Rectal smooth muscle tissue (tissue), 1 donor: ENCODE results near the gene IL17RE.
"Not testable (repeated sequence)": the region's sequence is repeated elsewhere in the genome, so short reads cannot be mapped to it uniquely, and the experiment has no call there.

Experiments used
- H3K27ac ChIP-seq: one replicate; pipeline ENCODE4 v1.7.0; 2013; ENCODE audit warnings: low read depth, low read length, inconsistent platforms
- H3K27me3 ChIP-seq: one replicate; pipeline ENCODE4 v1.7.0; 2013; ENCODE audit warnings: low read length; ENCODE audit not compliant: control insufficient read depth, insufficient read depth
- H3K36me3 ChIP-seq: one replicate; pipeline ENCODE4 v1.7.0; 2013; ENCODE audit warnings: low read length; ENCODE audit not compliant: control insufficient read depth, insufficient read depth
- H3K4me1 ChIP-seq: one replicate; pipeline ENCODE4 v1.7.0; 2013; ENCODE audit warnings: low read length; ENCODE audit not compliant: control insufficient read depth, insufficient read depth
- H3K4me3 ChIP-seq: one replicate; pipeline ENCODE4 v1.7.0; 2013; ENCODE audit warnings: low read length
- H3K9ac ChIP-seq: one replicate; pipeline ENCODE4 v1.7.0; 2013; ENCODE audit warnings: low read length

IL17RE gene, protein sequence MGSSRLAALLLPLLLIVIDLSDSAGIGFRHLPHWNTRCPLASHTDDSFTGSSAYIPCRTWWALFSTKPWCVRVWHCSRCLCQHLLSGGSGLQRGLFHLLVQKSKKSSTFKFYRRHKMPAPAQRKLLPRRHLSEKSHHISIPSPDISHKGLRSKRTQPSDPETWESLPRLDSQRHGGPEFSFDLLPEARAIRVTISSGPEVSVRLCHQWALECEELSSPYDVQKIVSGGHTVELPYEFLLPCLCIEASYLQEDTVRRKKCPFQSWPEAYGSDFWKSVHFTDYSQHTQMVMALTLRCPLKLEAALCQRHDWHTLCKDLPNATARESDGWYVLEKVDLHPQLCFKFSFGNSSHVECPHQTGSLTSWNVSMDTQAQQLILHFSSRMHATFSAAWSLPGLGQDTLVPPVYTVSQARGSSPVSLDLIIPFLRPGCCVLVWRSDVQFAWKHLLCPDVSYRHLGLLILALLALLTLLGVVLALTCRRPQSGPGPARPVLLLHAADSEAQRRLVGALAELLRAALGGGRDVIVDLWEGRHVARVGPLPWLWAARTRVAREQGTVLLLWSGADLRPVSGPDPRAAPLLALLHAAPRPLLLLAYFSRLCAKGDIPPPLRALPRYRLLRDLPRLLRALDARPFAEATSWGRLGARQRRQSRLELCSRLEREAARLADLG

DNA sequence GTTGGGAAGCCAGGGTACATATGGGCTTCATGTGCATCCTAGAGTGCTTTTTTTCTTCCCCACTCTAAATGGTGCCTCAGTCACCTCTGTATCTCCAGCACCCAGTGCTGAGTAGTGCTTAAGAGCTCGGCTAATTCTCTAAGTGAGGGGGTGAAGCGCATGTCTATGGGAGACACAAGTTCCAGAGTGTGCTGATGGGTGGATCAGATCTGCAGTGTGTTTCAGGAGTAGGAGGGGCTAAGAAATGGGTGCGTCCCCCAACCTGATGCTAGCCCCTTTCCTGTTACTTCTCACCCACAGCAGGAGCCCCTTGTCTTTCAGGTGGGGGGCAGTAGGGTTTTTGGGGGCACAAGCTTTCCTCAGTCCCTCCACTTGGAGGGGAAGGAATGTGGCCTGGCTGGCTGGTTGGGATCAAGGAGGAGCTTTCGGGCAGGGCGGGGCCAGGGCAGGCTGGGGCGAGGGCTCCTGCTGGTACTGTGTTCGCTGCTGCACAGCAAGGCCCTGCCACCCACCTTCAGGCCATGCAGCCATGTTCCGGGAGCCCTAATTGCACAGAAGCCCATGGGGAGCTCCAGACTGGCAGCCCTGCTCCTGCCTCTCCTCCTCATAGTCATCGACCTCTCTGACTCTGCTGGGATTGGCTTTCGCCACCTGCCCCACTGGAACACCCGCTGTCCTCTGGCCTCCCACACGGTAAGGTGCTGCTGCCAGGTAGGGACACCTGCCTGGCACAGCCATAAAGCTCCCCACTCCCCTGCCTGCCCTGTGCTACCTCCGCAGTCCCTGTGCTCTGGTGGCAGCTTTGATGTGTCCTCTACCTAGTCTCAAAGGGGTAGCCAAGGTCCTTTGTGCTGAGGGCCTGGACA is at the start of gene IL17RE:
TSS of gene IL17RE (plus strand) at position 477 of the 866 bp plus-strand sequence. CDS start at position 562, 85 bp downstream.
- Histone ChIP-seq H3K9ac (peak within 1 kb of the TSS; percentile 2), H3K27me3 (no peaks in the 10 kb centered on the region), H3K4me1 (no peaks in the 10 kb centered on the region), H3K27ac (no peak within 1 kb of the TSS), H3K36me3 (peaks cover 3% of the 10 kb centered on the region), H3K4me3 (peak within 1 kb of the TSS; percentile 49)

GRCh38 chr3:9854291-9854940 is 48.2 kb upstream of the IL17RE start:
- H3K27ac ChIP-seq, H3K4me1 ChIP-seq, H3K36me3 ChIP-seq, H3K4me3 ChIP-seq, H3K9ac ChIP-seq, H3K27me3 ChIP-seq: not testable (repeated sequence)

GRCh38 chr3:9855594-9855993 is 47.1 kb upstream of the IL17RE start:
- Histone ChIP-seq H3K4me1 (no peaks in the 10 kb centered on the region), H3K4me3 (no peak overlapping the region)

GRCh38 chr3:9859530-9860025 is 43.1 kb upstream of the IL17RE start:
- H3K4me3 ChIP-seq = no peak overlapping the region
- H3K4me1 ChIP-seq = peaks cover 6% of the 10 kb centered on the region
- no peak overlapping the region for H3K27ac ChIP-seq
- H3K9ac ChIP-seq = no peak overlapping the region
- H3K27me3 ChIP-seq = no peaks in the 10 kb centered on the region
- no peaks in the 10 kb centered on the region for H3K36me3 ChIP-seq

More at GRCh38 chr3:9855594-9855993, 47.1 kb upstream of the IL17RE start:
- H3K27me3 ChIP-seq = no peaks in the 10 kb centered on the region
- H3K9ac ChIP-seq = no peak overlapping the region
- no peaks in the 10 kb centered on the region for H3K36me3 ChIP-seq
- H3K27ac ChIP-seq = no peak overlapping the region

DNA sequence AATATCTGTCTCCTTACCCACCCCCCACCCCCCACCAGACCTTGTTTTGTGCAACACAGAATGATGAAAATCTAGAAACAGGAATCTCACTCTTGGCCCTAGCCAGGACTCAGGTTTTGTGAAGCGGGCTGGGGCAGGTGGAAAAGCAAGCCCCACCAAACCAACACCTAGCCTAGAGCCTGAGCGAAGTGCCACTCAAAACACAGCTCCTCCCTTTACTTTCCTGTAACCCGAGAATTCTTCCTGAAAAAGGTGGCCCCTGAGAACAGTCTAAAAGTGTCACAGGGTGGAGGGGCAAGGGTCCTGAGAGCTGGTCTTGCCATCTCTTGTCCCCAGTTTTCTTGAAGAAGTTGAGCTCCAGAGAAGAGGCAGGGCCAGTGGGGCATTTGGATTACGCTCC is 41.4 kb upstream of the IL17RE start:
- H3K4me3 ChIP-seq = no peak overlapping the region
- H3K4me1 ChIP-seq = peaks cover 16% of the 10 kb centered on the region
- no peak overlapping the region for H3K27ac ChIP-seq
- no peaks in the 10 kb centered on the region for H3K27me3 ChIP-seq
- H3K36me3 ChIP-seq = no peaks in the 10 kb centered on the region
- H3K9ac ChIP-seq = no peak overlapping the region

DNA sequence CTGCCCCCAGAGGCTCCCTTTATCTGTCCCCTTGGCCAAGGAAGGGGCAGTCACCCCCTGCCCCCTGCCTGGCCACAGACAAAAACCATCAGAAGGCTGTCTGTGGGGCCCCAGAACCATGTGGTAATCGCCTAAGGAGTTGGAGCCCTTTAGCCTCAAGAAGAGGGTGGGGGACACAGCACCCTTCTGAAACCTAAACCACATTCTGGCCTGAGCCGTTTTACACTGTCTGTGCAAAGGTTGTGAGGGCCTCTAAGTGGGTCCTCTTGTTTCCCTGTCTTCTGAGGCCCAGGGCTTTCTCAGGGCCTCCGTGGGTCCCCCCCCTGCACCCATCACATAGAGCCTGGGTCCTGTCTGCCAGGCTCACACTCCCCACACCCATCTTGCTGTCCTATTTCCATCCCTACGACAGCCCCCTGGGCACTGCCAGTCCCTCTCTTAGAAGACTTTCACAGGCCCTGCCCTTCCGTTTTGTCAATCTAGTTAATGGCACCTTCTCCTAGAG is 41.0 kb upstream of the IL17RE start:
- H3K4me1 ChIP-seq = peaks cover 19% of the 10 kb centered on the region
- H3K27me3 ChIP-seq = no peaks in the 10 kb centered on the region
- peak overlapping the region; percentile 89 for H3K27ac ChIP-seq
- H3K36me3 ChIP-seq = no peaks in the 10 kb centered on the region
- no peak overlapping the region for H3K9ac ChIP-seq
- H3K4me3 ChIP-seq = no peak overlapping the region

DNA sequence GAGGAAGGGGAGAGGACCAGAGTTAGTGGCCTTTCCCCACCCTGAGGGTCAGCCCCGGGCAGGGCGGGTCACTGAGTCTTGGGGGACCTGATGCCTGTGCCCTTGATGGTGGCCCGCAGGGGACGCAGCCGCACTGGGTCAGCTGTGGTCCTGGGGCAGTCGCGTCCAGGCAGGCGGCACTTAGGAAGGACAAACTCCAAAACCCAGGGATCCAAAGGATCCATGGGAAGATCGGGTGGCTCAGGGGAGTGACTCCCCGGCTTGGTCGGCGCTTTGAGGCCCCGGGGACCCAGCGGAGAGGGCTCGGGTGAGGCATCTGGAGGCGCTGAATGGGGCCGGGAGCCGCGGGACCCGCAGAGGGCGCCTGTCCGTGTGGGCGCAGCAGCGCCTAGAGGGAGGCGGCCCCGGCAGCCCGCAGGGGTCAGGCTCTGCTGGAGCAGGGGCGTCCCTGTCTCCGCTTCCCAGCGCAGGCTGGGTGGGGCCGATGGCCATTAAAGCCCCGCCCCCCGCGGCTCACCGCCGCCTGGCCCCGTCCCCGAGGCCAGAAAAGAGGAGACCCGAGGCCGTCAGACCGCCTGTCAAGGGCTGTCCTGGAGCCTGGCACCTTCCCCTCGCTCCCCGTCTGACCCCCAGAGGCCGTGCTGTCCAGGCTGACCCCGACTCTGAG is 40.1 kb upstream of the IL17RE start:
- no peaks in the 10 kb centered on the region for H3K27me3 ChIP-seq
- peak overlapping the region; percentile 41 for H3K4me3 ChIP-seq
- H3K27ac ChIP-seq = peak overlapping the region; percentile 89
- H3K9ac ChIP-seq = no peak overlapping the region
- no peaks in the 10 kb centered on the region for H3K36me3 ChIP-seq
- H3K4me1 ChIP-seq = peaks cover 22% of the 10 kb centered on the region

DNA sequence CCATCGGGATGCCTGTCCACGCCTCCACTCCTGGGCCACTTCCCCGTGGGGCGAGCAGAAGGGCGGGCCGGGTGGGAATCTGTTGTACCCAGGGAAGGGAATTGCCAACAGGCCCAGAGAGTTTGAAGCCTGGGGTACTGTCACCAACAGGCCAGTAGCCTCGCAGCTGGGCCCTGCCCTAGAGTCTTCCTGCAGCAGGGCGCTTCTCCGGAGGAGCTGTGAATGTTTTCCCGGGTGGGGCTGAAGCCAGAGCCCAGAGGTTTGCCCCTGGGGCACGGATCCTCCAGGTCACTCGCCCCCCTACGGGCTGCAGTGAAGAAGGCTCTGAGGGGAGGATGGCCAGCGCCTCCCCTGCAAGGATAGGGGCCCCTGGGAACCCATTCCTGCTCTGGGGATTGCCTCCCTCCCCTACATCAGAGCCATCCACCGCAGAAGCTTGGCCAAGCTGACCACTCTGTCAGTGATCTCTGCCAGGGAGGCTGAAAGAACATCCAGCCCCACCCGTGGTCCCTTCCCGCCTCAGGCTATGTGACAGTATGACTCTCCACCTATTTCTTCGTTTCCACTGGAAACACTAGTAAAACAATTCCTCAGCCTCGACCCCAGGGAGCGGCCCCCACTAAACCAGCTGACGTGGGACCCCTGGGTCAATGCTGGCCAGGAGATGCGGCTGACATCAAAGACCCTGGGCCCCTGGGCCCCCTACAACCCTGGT is 39.4 kb upstream of the IL17RE start:
- Histone ChIP-seq H3K4me3 (peak overlapping the region; percentile 41), H3K4me1 (peaks cover 22% of the 10 kb centered on the region), H3K27ac (peak overlapping the region; percentile 89), H3K9ac (no peak overlapping the region), H3K36me3 (no peaks in the 10 kb centered on the region), H3K27me3 (no peaks in the 10 kb centered on the region)

DNA sequence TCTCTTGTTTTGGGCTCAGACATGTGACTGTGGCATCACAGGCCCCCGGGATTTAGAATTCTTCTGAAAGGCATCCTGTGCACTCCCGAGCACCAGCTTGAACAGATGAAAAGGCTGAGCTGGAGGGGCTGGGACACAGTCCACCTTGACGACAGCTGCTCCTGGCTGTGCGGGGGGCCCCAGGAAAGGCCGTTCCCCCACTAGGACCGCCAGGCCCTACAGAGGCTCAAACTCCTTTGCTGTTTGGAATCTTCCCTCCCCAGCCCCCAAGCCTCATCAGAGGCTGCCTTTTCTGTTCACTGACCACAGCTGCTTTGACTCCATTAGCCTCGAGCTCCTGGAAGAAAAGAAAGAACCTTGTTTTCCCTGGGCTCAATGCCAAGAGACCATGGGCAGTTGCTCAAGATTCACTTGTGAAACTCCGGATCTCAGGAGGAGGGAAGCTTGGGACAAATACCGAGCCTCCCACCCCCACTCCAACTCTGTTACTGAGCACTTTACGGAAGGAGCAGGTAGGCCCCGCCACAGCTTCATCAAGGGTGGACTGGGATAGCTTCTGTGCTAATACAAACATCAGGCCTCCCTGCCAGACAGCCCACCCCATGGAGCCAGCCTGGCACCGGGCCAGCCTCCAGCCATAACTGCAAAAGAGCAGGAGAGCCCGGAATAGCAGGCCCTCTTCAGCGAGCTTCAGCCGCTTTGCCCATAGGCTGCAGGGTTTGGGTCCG is 38.3 kb upstream of the IL17RE start:
- Histone ChIP-seq H3K9ac (no peak overlapping the region), H3K4me1 (peaks cover 22% of the 10 kb centered on the region), H3K36me3 (no peaks in the 10 kb centered on the region), H3K27me3 (no peaks in the 10 kb centered on the region), H3K4me3 (peak overlapping the region; percentile 41), H3K27ac (peak overlapping the region; percentile 89)

DNA sequence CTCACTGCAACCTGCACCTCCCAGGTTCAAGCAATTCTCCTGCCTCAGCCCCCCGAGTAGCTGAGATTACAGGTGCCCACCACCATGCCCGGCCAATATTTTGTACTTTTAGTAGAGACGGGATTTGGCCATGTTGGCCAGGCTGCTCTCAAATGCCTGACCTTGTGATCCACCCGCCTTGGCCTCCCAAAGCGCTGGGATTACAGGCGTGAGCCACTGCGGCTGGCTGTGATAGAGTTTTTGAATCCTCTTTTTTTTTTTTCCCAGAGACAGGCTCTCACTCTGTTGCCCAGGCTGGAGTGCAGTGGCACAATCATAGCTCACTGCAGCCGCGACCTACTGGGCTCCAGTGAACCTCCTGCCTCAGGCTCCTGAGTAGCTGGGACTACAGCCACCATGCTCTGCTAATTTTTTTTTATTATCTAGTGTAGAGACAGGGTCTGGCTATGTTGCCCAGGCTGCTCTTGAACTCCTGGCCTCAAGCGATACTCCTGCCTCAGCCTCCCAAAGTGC is 37.5 kb upstream of the IL17RE start:
- Histone ChIP-seq H3K27ac (peak overlapping the region; percentile 89), H3K4me1 (peaks cover 22% of the 10 kb centered on the region)
- H3K27me3 ChIP-seq, H3K4me3 ChIP-seq, H3K9ac ChIP-seq, H3K36me3 ChIP-seq: not testable (repeated sequence)
